GM23338 (cell line): Measurements from ENCODE around the gene CD244. TPM values are rescaled to one million over a fixed set of nuclear protein-coding genes. Genes with fewer than 3 reads are reported as not detected.

Experiments used
- ATAC-seq: fragments of 200-7000 bp; cut with Tn5 transposase; 3 replicates; pipeline ENCODE4 v1.9.1; 2020
- DNase-seq: peaks from one replicate; pipeline ENCODE4 v3.0.0-alpha.2; 2015; ENCODE audit warnings: low spot score
- H2AFZ ChIP-seq: fragments of 200-600 bp; sonication (generic); 2 replicates; pipeline ENCODE4 v1.8.0; 2016; ENCODE audit warnings: antibody characterized with exemption, mild to moderate bottlenecking, moderate library complexity
- H3F3A ChIP-seq: fragments of 200-600 bp; sonication (generic); replicated peaks from 2 replicates; pipeline ENCODE4 v1.8.0; 2017; ENCODE audit warnings: antibody characterized with exemption, mixed run types, low read depth
- H3K27ac ChIP-seq: fragments of 200-600 bp; sonication (generic); 2 replicates; pipeline ENCODE4 v1.6.1; 2016; ENCODE audit warnings: low read depth
- H3K27me3 ChIP-seq: fragments of 200-600 bp; sonication (generic); 2 replicates; pipeline ENCODE4 v1.8.0; 2016; ENCODE audit warnings: mild to moderate bottlenecking, mixed run types, moderate library complexity; ENCODE audit not compliant: insufficient read depth
- H3K36me3 ChIP-seq: fragments of 200-600 bp; sonication (generic); 2 replicates; pipeline ENCODE4 v1.8.0; 2016; ENCODE audit warnings: mild to moderate bottlenecking; ENCODE audit not compliant: insufficient read depth
- H3K4me1 ChIP-seq: fragments of 200-600 bp; sonication (generic); 2 replicates; pipeline ENCODE4 v1.8.0; 2016; ENCODE audit warnings: mild to moderate bottlenecking, moderate library complexity; ENCODE audit not compliant: insufficient read depth
- H3K4me2 ChIP-seq: fragments of 200-600 bp; sonication (generic); 2 replicates; pipeline ENCODE4 v1.7.1; 2017; ENCODE audit warnings: mixed run types
- H3K4me3 ChIP-seq: fragments of 200-600 bp; sonication (generic); 2 replicates; pipeline ENCODE4 v1.6.1; 2016; ENCODE audit warnings: mixed run types
- H3K79me2 ChIP-seq: fragments of 200-600 bp; sonication (generic); replicated peaks from 2 replicates; pipeline ENCODE4 v1.8.0; 2017; ENCODE audit warnings: mild to moderate bottlenecking; ENCODE audit not compliant: insufficient read depth
- H3K9me2 ChIP-seq: fragments of 200-600 bp; sonication (generic); 2 replicates; pipeline ENCODE4 v1.8.0; 2017; ENCODE audit not compliant: insufficient read depth
- H4K20me1 ChIP-seq: fragments of 200-600 bp; sonication (generic); replicated peaks from 2 replicates; pipeline ENCODE4 v1.8.0; 2017; ENCODE audit warnings: mild to moderate bottlenecking; ENCODE audit not compliant: insufficient read depth
- H3K27ac Mint-ChIP-seq: 2 replicates; pipeline ENCODE4 v1.8.0; 2020; ENCODE audit warnings: inconsistent platforms, mild to moderate bottlenecking, moderate library complexity, mixed read lengths
- H3K27me3 Mint-ChIP-seq: 3 replicates; pipeline ENCODE4 v1.8.0; 2022; ENCODE audit warnings: low read depth, mild to moderate bottlenecking, moderate library complexity, mixed read lengths, inconsistent platforms; ENCODE audit not compliant: insufficient read depth, poor library complexity
- H3K36me3 Mint-ChIP-seq: 3 replicates; pipeline ENCODE4 v1.8.0; 2021; ENCODE audit warnings: low read depth, mild to moderate bottlenecking, inconsistent platforms, moderate library complexity, mixed read lengths
- H3K4me1 Mint-ChIP-seq: 3 replicates; pipeline ENCODE4 v1.8.0; 2020; ENCODE audit warnings: mild to moderate bottlenecking, inconsistent platforms, mixed read lengths
- H3K4me3 Mint-ChIP-seq: 3 replicates; pipeline ENCODE4 v1.8.0; 2021; ENCODE audit warnings: moderate library complexity, mild to moderate bottlenecking, inconsistent platforms, mixed read lengths
- H3K9me3 Mint-ChIP-seq: 3 replicates; pipeline ENCODE4 v1.8.0; 2020; ENCODE audit warnings: moderate library complexity, mild to moderate bottlenecking, inconsistent platforms, mixed read lengths
- CTCF ChIP-seq, 2 experiments: fragments of 200-600 bp in 1 of 2; sonication (generic) in 1 of 2; conservative IDR thresholded peaks; 2 replicates each; pipeline versions ENCODE4 v1.5.1 to v1.6.1; 2016 to 2017; ENCODE audit warnings: antibody characterized with exemption in 2 of 2, low read depth in 2 of 2, mild to moderate bottlenecking in 2 of 2, moderate library complexity in 1 of 2
- ETS1 ChIP-seq: IDR thresholded peaks from 2 replicates; pipeline ENCODE4 v1.6.1; 2016; ENCODE audit warnings: antibody characterized with exemption
- EZH2phosphoT487 ChIP-seq: fragments of 200-600 bp; sonication (generic); IDR thresholded peaks from one replicate; pipeline ENCODE4 v1.8.1; 2018; ENCODE audit warnings: antibody characterized with exemption; ENCODE audit not compliant: unreplicated experiment
- JUNB ChIP-seq: IDR thresholded peaks from one replicate; pipeline ENCODE4 v1.6.1; 2016; ENCODE audit warnings: antibody characterized with exemption; ENCODE audit not compliant: unreplicated experiment
- STAT1 ChIP-seq: IDR thresholded peaks from one replicate; pipeline ENCODE4 v1.6.1; 2016; ENCODE audit warnings: antibody characterized with exemption; ENCODE audit not compliant: unreplicated experiment
- ZNF114 ChIP-seq: fragments of 250-450 bp; sonication (Bioruptor Pico); IDR thresholded peaks from 2 replicates; pipeline ENCODE4 v1.5.0; 2020; ENCODE audit warnings: mild to moderate bottlenecking, moderate library complexity
- ZNF462 ChIP-seq: fragments of 250-450 bp; sonication (Bioruptor Pico); IDR thresholded peaks from 2 replicates; pipeline ENCODE4 v1.5.0; 2020; ENCODE audit warnings: mild to moderate bottlenecking, moderate library complexity
- polyA plus RNA-seq: library from polyadenylated mRNA; unstranded; fragments of >200 nt; fragmentation: Nextera tagmentation; extraction: Ambion mirVana; gene quantifications from 2 replicates; pipeline ENCODE4 v1.2.1, GENCODE V29; 2016
- total RNA-seq: library from RNA; depleted of rRNA; stranded (reverse); fragments of >200 nt; shearing (Covaris generic); gene quantifications from 2 replicates; pipeline ENCODE4 v1.2.3, GENCODE V29; 2014

CD244 gene
- total and polyA plus RNA-seq, 2 experiments from 2014 or later, result not detected

- Mint-ChIP-seq H3K27ac (no peak overlapping the region), H3K4me1 (no peaks in the 10 kb centered on the region), H3K9me3 (no peaks in the 10 kb centered on the region), H3K36me3 (no peaks in the 10 kb centered on the region), H3K4me3 (no peak overlapping the region), H3K27me3 (no peaks in the 10 kb centered on the region)
- Histone ChIP-seq H3K27me3 (no peaks in the 10 kb centered on the region), H3K4me1 (no peaks in the 10 kb centered on the region), H3K9me2 (no peaks in the 10 kb centered on the region; the same call in 1 of the 2 replicates), H3K27ac (no peak overlapping the region), H3K4me3 (no peak overlapping the region), H3K4me2 (no peak overlapping the region), H2AFZ (peak overlapping the region; percentile 18; the same call in 1 of the 2 replicates), H4K20me1 (no peaks in the 10 kb centered on the region), H3F3A (no peaks in the 10 kb centered on the region), H3K79me2 (no peaks in the 10 kb centered on the region), H3K36me3 (no peaks in the 10 kb centered on the region)
- no peak for ATAC-seq
- no peak for DNase-seq
- no peak for TF ChIP-seq EZH2phosphoT487
- TF ChIP-seq ZNF462, result no peak
- no peak for TF ChIP-seq STAT1
- TF ChIP-seq JUNB, result no peak
- TF ChIP-seq CTCF (conservative IDR thresholded peaks at IDR 0.05; ENCODE audit: low read depth in 2 of 2), result no peak
- TF ChIP-seq ZNF114, result no peak
- TF ChIP-seq ETS1, result no peak
These were observed 1.5 kb upstream of the CD244 start for GRCh38 chr1:160864173-160864572.
